Esophagus squamous epithelium (tissue), 5 donors: ENCODE results near the gene GATAD1. TPM values are rescaled to one million over a fixed set of nuclear protein-coding genes. Genes with fewer than 3 reads are reported as not detected.
"Not testable (repeated sequence)": the region's sequence is repeated elsewhere in the genome, so short reads cannot be mapped to it uniquely, and the experiment has no call there.

Source experiments
- DNase-seq: peaks from one replicate; lab custom pipeline; 2025; lab: John Stamatoyannopoulos, UW
- H3K27ac ChIP-seq, 4 donors: fragments of 200-600 bp; sonication (generic); one replicate each; pipeline ENCODE4 v1.5.1; 2016 to 2019; ENCODE audit warnings: mild to moderate bottlenecking in 1 of 4
- H3K27me3 ChIP-seq, 4 donors: fragments of 200-600 bp; sonication (generic); 1 replicate in 3 of 4; 2 replicates in 1 of 4; pipeline versions ENCODE4 v1.5.1 to v1.6.0; 2017 to 2021; ENCODE audit warnings: antibody characterized with exemption in 1 of 4
- H3K36me3 ChIP-seq, 3 donors: fragments of 200-600 bp; sonication (generic); one replicate each; pipeline ENCODE4 v1.5.1; 2016 to 2019
- H3K4me1 ChIP-seq, 3 donors: fragments of 200-600 bp; sonication (generic); one replicate each; pipeline ENCODE4 v1.5.1; 2017 to 2019
- H3K4me3 ChIP-seq, 4 donors: fragments of 200-600 bp; sonication (generic); 1 replicate in 3 of 4; 2 replicates in 1 of 4; pipeline ENCODE4 v1.5.1; 2016 to 2019; ENCODE audit warnings: mild to moderate bottlenecking in 2 of 4, moderate library complexity in 1 of 4
- H3K9me3 ChIP-seq, 3 donors: fragments of 200-600 bp; sonication (generic); one replicate each; pipeline ENCODE4 v1.5.1; 2016 to 2019
- CTCF ChIP-seq, 6 experiments: fragments of 450-650 bp in 4 of 6; fragments of 200-600 bp in 2 of 6; sonication (generic) in 2 of 6; IDR thresholded peaks; one replicate each; pipeline ENCODE4 v1.5.1; 2016 to 2019; ENCODE audit warnings: antibody characterized with exemption in 6 of 6, mild to moderate bottlenecking in 4 of 6, moderate library complexity in 4 of 6
- POLR2A ChIP-seq, 4 donors: fragments of 450-650 bp; IDR thresholded peaks; one replicate each; pipeline ENCODE4 v1.6.1; 2017; ENCODE audit warnings: antibody characterized with exemption in 4 of 4, mild to moderate bottlenecking in 4 of 4, moderate library complexity in 3 of 4
- WGBS, 2 donors: methylation state at CpG; one replicate each; pipeline ENCODE4 v1.1.5; 2018; 5-methylcytosine and 5-hydroxymethylcytosine counted together
- intact Hi-C: fragments of 100-400 bp; cut with DNase I; formaldehyde crosslinking; loops from one replicate; pipeline ENCODE4 v1.15.0; 2022
- total RNA-seq, 4 donors: library from RNA; depleted of rRNA; stranded (reverse); fragments of >200 nt; gene quantifications; one replicate each; pipeline ENCODE4 v1.1.0, GENCODE V29; 2016
- donor health status: DM: yes; HTN: yes; CAD: no.

Gene GATAD1
- total RNA-seq, 4 donors from 2014 or later = 9.2 to 30.9 (median 18.0) TPM

- Histone ChIP-seq H3K36me3 (peaks cover 0 to 16% (median 0%) of the 10 kb centered on the region in 3 donors), H3K27me3 (no peaks in the 10 kb centered on the region), H3K4me1 (peaks cover 0 to 15% (median 0%) of the 10 kb centered on the region in 3 donors), H3K27ac (no peak overlapping the region), H3K9me3 (no peaks in the 10 kb centered on the region), H3K4me3 (no peak overlapping the region)
- 85 to 86% methylated on average over 8 to 9 of the region's 9 CpGs for WGBS, 2 donors
- no peak for DNase-seq
- no peak for TF ChIP-seq CTCF (IDR thresholded peaks at IDR 0.05)
- TF ChIP-seq POLR2A (IDR thresholded peaks at IDR 0.05) = no peak
- intact Hi-C loops = no loop called here
Observed at GRCh38 chr7:92478095-92478494, 30.8 kb downstream of the GATAD1 start.

- TF ChIP-seq POLR2A (IDR thresholded peaks at IDR 0.05) (no peak), CTCF (IDR thresholded peaks at IDR 0.05) (no peak)
- DNase-seq = no peak
- intact Hi-C loops = no loop called here
- H3K27ac ChIP-seq = no peak overlapping the region
- H3K36me3 ChIP-seq = peaks cover 0 to 16% (median 0%) of the 10 kb centered on the region in 3 donors
- no peaks in the 10 kb centered on the region for H3K27me3 ChIP-seq
- 81 to 89% methylated on average over 4 of the region's 4 CpGs for WGBS, 2 donors
- H3K4me3 ChIP-seq = no peak overlapping the region
- no peaks in the 10 kb centered on the region for H3K9me3 ChIP-seq
- H3K4me1 ChIP-seq = peaks cover 0 to 11% (median 0%) of the 10 kb centered on the region in 3 donors
Observed at GRCh38 chr7:92478711-92479110, 31.4 kb downstream of the GATAD1 start.

GRCh38 chr7:92479146-92479545 is 31.9 kb downstream of the GATAD1 start:
- H3K4me1 ChIP-seq, intact Hi-C loops, H3K27me3 ChIP-seq, DNase-seq, H3K27ac ChIP-seq, H3K4me3 ChIP-seq, H3K9me3 ChIP-seq: not testable (repeated sequence)
- 81 to 100% methylated on average over 2 to 3 of the region's 4 CpGs for WGBS, 2 donors
- H3K36me3 ChIP-seq = peaks cover 0 to 18% (median 0%) of the 10 kb centered on the region in 3 donors

GRCh38 chr7:92483624-92484023 is 36.3 kb downstream of the GATAD1 start:
- H3K4me1 ChIP-seq, intact Hi-C loops, H3K27ac ChIP-seq, H3K4me3 ChIP-seq, H3K9me3 ChIP-seq, DNase-seq, H3K27me3 ChIP-seq: not testable (repeated sequence)
- H3K36me3 ChIP-seq = peaks cover 0 to 47% (median 19%) of the 10 kb centered on the region in 3 donors
- 77 to 79% methylated on average over 6 of the region's 6 CpGs for WGBS, 2 donors

- DNase-seq, intact Hi-C loops: not testable (repeated sequence)
- peaks cover 0 to 53% (median 19%) of the 10 kb centered on the region in 3 donors for H3K36me3 ChIP-seq
Observed at GRCh38 chr7:92484226-92484625, 36.9 kb downstream of the GATAD1 start.

GRCh38 chr7:92485267-92485892 is 38.1 kb downstream of the GATAD1 start:
- TF ChIP-seq POLR2A (IDR thresholded peaks at IDR 0.05) (no peak), CTCF (IDR thresholded peaks at IDR 0.05) (no peak)
- Histone ChIP-seq H3K27me3 (no peaks in the 10 kb centered on the region), H3K4me1 (no peaks in the 10 kb centered on the region), H3K4me3 (no peak overlapping the region), H3K27ac (peak overlapping the region in 2 of 4 donors; percentile 20 to 27), H3K9me3 (no peaks in the 10 kb centered on the region), H3K36me3 (peaks cover 0 to 64% (median 19%) of the 10 kb centered on the region in 3 donors)
- 95 to 100% methylated on average over 2 of the region's 2 CpGs for WGBS, 2 donors
- intact Hi-C loops = no loop called here
- no peak for DNase-seq

More at GRCh38 chr7:92484226-92484625, 36.9 kb downstream of the GATAD1 start:
- WGBS, 2 donors = 93 to 98% methylated on average over 6 of the region's 6 CpGs
- not testable (repeated sequence) for H3K4me1 ChIP-seq, H3K27ac ChIP-seq, H3K9me3 ChIP-seq, H3K4me3 ChIP-seq, H3K27me3 ChIP-seq
